IgD-negative memory B cell (primary cell): ENCODE measurements around the gene FBXO11. TPM values are rescaled to one million over a fixed set of nuclear protein-coding genes. Genes with fewer than 3 reads are reported as not detected.

Experiments
- H3K27ac Mint-ChIP-seq, 3 donors: one replicate each; pipeline ENCODE4 v1.8.0; 2020 to 2022; ENCODE audit warnings: mild to moderate bottlenecking in 3 of 3, mixed read lengths in 3 of 3, moderate library complexity in 1 of 3
- H3K27me3 Mint-ChIP-seq: one replicate; pipeline ENCODE4 v1.8.0; 2021; ENCODE audit warnings: mixed read lengths
- H3K36me3 Mint-ChIP-seq: one replicate; pipeline ENCODE4 v1.8.0; 2020; ENCODE audit warnings: mild to moderate bottlenecking, mixed read lengths
- H3K4me1 Mint-ChIP-seq, 3 donors: one replicate each; pipeline ENCODE4 v1.8.0; 2020 to 2022; ENCODE audit warnings: mixed read lengths in 3 of 3, mild to moderate bottlenecking in 1 of 3
- H3K4me3 Mint-ChIP-seq, 4 donors: one replicate each; pipeline ENCODE4 v1.8.0; 2020 to 2022; ENCODE audit warnings: mild to moderate bottlenecking in 4 of 4, mixed read lengths in 4 of 4, moderate library complexity in 3 of 4
- H3K9me3 Mint-ChIP-seq, 3 donors: one replicate each; pipeline ENCODE4 v1.8.0; 2020 to 2021; ENCODE audit warnings: mixed read lengths in 3 of 3, mild to moderate bottlenecking in 1 of 3
- polyA plus RNA-seq: library from polyadenylated mRNA; unstranded; fragments of 300-500 nt; fragmentation: Illumina TruSeq; gene quantifications from one replicate; pipeline ENCODE4 v1.2.3, GENCODE V29; 2021

The FBXO11 gene
- polyA plus RNA-seq, 1 donor from 2014 or later: 10.2 TPM

- Mint-ChIP-seq H3K4me3 (no peak overlapping the region), H3K4me1 (peaks cover 2 to 4% (median 2%) of the 10 kb centered on the region in 3 donors), H3K27ac (peak overlapping the region in 1 of 3 donors; percentile 12), H3K36me3 (peaks cover 26% of the 10 kb centered on the region), H3K9me3 (peaks cover 0 to 11% (median 3%) of the 10 kb centered on the region in 3 donors), H3K27me3 (no peaks in the 10 kb centered on the region)
Observed at GRCh38 chr2:47801118-47801517, 105.2 kb downstream of the FBXO11 start.

DNA sequence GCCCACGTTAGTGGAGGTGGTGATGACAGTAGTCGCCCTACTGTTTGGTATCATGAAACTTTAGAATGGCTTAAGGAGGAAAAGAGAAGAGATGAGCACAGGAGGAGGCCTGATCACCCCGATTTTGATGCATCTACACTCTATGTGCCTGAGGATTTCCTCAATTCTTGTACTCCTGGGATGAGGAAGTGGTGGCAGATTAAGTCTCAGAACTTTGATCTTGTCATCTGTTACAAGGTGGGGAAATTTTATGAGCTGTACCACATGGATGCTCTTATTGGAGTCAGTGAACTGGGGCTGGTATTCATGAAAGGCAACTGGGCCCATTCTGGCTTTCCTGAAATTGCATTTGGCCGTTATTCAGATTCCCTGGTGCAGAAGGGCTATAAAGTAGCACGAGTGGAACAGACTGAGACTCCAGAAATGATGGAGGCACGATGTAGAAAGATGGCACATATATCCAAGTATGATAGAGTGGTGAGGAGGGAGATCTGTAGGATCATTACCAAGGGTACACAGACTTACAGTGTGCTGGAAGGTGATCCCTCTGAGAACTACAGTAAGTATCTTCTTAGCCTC is 107.2 kb downstream of the FBXO11 start:
- no peak overlapping the region for H3K27ac Mint-ChIP-seq

GRCh38 chr2:47798631-47799030 is 107.7 kb downstream of the FBXO11 start:
- peak overlapping the region in 2 of 3 donors; percentile 3 to 49 for H3K27ac Mint-ChIP-seq

More for the DNA sequence above, 107.2 kb downstream of the FBXO11 start:
- Mint-ChIP-seq H3K36me3 (peaks cover 21% of the 10 kb centered on the region), H3K4me3 (no peak overlapping the region), H3K27me3 (no peaks in the 10 kb centered on the region), H3K9me3 (peaks cover 0 to 11% (median 3%) of the 10 kb centered on the region in 3 donors), H3K4me1 (peaks cover 2 to 4% (median 2%) of the 10 kb centered on the region in 3 donors)

GRCh38 chr2:47796090-47796697 is 110.1 kb downstream of the FBXO11 start:
- H3K36me3 Mint-ChIP-seq: peaks cover 10% of the 10 kb centered on the region
- H3K27me3 Mint-ChIP-seq: no peaks in the 10 kb centered on the region
- no peak overlapping the region for H3K4me3 Mint-ChIP-seq
- H3K4me1 Mint-ChIP-seq: peaks cover 0 to 2% (median 2%) of the 10 kb centered on the region in 3 donors
- H3K9me3 Mint-ChIP-seq: no peaks in the 10 kb centered on the region
- peak overlapping the region in 1 of 3 donors; percentile 20 for H3K27ac Mint-ChIP-seq

More at GRCh38 chr2:47798631-47799030, 107.7 kb downstream of the FBXO11 start:
- Mint-ChIP-seq H3K27me3 (no peaks in the 10 kb centered on the region), H3K36me3 (peaks cover 18% of the 10 kb centered on the region), H3K9me3 (peaks cover 0 to 7% (median 3%) of the 10 kb centered on the region in 3 donors), H3K4me1 (peaks cover 2 to 4% (median 2%) of the 10 kb centered on the region in 3 donors), H3K4me3 (peak overlapping the region in 1 of 4 donors; percentile 1)

DNA sequence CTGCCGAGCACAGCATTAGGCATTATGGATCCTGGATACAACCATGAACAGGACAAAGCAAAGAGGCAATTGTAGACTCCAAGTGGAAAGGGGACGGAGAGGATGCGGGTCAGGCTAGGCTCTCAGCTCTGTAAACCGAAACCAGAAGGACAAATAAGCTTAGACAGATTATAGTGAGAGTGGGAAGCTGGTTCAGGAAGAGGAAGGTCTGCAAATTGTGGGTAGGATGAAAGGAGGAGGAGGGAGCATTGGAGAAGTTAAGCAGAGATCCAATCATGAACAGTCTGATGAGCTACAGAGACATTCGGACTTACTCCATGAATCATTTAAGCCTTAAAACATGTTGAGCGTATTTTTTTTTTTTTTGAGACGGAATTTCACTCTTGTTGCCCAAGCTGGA is 120.3 kb downstream of the FBXO11 start:
- Mint-ChIP-seq H3K9me3 (no peaks in the 10 kb centered on the region), H3K36me3 (no peaks in the 10 kb centered on the region), H3K27me3 (no peaks in the 10 kb centered on the region), H3K4me3 (peak overlapping the region in 3 of 4 donors; percentile 36 to 96 (median 92)), H3K27ac (peak overlapping the region; percentile 43 to 80 (median 49)), H3K4me1 (peaks cover 8 to 17% (median 16%) of the 10 kb centered on the region in 3 donors)

- no peaks in the 10 kb centered on the region for H3K27me3 Mint-ChIP-seq
- no peaks in the 10 kb centered on the region for H3K9me3 Mint-ChIP-seq
- no peaks in the 10 kb centered on the region for H3K36me3 Mint-ChIP-seq
- peak overlapping the region; percentile 87 to 97 (median 94) for H3K4me3 Mint-ChIP-seq
- peaks cover 8 to 17% (median 16%) of the 10 kb centered on the region in 3 donors for H3K4me1 Mint-ChIP-seq
- H3K27ac Mint-ChIP-seq: peak overlapping the region; percentile 13 to 89 (median 83)
Observed at GRCh38 chr2:47784352-47784851, 121.9 kb downstream of the FBXO11 start.

GRCh38 chr2:47783486-47784351 is 122.6 kb downstream of the FBXO11 start:
- H3K4me3 Mint-ChIP-seq: peak overlapping the region; percentile 87 to 97 (median 94)
- H3K9me3 Mint-ChIP-seq: no peaks in the 10 kb centered on the region
- H3K4me1 Mint-ChIP-seq: peaks cover 8 to 17% (median 16%) of the 10 kb centered on the region in 3 donors
- H3K27ac Mint-ChIP-seq: peak overlapping the region; percentile 77 to 94 (median 83)
- no peaks in the 10 kb centered on the region for H3K27me3 Mint-ChIP-seq
- H3K36me3 Mint-ChIP-seq: no peaks in the 10 kb centered on the region

GRCh38 chr2:47782671-47783485 is 123.4 kb downstream of the FBXO11 start, which contains the start of gene MSH6:
MSH6 (plus strand) TSS chr2:47783145; CDS start chr2:47783234, 89 bp downstream.
- peaks cover 8 to 17% (median 16%) of the 10 kb centered on the region in 3 donors for H3K4me1 Mint-ChIP-seq
- peak within 1 kb of the TSS; percentile 77 to 94 (median 83) for H3K27ac Mint-ChIP-seq
- H3K27me3 Mint-ChIP-seq: no peaks in the 10 kb centered on the region
- H3K36me3 Mint-ChIP-seq: no peaks in the 10 kb centered on the region
- peak within 1 kb of the TSS; percentile 87 to 97 (median 94) for H3K4me3 Mint-ChIP-seq
- no peaks in the 10 kb centered on the region for H3K9me3 Mint-ChIP-seq

- peaks cover 8 to 17% (median 14%) of the 10 kb centered on the region in 3 donors for H3K4me1 Mint-ChIP-seq
- no peaks in the 10 kb centered on the region for H3K9me3 Mint-ChIP-seq
- no peaks in the 10 kb centered on the region for H3K27me3 Mint-ChIP-seq
- no peaks in the 10 kb centered on the region for H3K36me3 Mint-ChIP-seq
- H3K27ac Mint-ChIP-seq: peak overlapping the region; percentile 39 to 83 (median 67)
- peak overlapping the region; percentile 85 to 93 (median 92) for H3K4me3 Mint-ChIP-seq
Observed at GRCh38 chr2:47782381-47782670, 124.0 kb downstream of the FBXO11 start.

GRCh38 chr2:47779426-47779790 is 126.9 kb downstream of the FBXO11 start:
- Mint-ChIP-seq H3K4me1 (peaks cover 0 to 5% (median 1%) of the 10 kb centered on the region in 3 donors), H3K27me3 (no peaks in the 10 kb centered on the region), H3K27ac (peak overlapping the region in 1 of 3 donors; percentile 35), H3K36me3 (no peaks in the 10 kb centered on the region), H3K4me3 (peak overlapping the region in 1 of 4 donors; percentile 78), H3K9me3 (no peaks in the 10 kb centered on the region)

DNA sequence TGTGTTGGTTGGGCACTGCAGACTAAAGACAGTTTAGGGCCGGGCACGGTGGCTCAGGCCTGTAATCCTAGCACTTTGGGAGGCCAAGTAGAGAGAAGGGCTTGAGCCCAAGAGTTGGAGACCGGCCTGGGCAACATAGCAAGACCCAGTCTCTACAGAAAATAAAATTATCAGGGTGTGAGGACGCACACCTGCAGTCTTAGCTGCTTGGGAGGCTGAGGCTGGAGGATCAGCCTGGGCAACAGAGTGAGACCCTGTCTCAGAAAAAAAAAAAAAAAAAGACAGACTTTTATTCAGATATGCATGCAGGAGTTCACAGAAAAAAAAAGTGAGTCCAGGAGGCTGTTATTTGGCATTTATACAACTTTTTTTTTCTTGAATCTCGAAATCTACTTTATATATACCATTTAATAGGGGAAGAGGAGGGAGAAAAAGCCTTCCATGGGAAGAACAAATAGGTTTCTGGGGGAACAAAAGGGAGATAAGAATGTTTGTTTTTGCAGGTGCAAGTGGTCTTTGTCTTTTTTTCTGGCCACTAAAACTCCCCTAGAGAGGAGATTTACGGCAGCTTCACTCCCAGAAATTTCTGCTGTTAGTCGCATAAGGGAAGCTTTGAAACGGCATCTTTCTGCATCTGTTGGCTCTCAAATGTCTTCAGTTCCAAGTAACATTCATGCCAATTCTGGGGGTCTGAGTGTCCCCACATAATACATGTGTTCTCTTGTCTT is 127.4 kb downstream of the FBXO11 start:
- Mint-ChIP-seq H3K4me3 (peak overlapping the region in 1 of 4 donors; percentile 78), H3K27me3 (no peaks in the 10 kb centered on the region), H3K27ac (peak overlapping the region in 1 of 3 donors; percentile 35), H3K36me3 (no peaks in the 10 kb centered on the region), H3K4me1 (peaks cover 0 to 1% (median 1%) of the 10 kb centered on the region in 3 donors), H3K9me3 (no peaks in the 10 kb centered on the region)

DNA sequence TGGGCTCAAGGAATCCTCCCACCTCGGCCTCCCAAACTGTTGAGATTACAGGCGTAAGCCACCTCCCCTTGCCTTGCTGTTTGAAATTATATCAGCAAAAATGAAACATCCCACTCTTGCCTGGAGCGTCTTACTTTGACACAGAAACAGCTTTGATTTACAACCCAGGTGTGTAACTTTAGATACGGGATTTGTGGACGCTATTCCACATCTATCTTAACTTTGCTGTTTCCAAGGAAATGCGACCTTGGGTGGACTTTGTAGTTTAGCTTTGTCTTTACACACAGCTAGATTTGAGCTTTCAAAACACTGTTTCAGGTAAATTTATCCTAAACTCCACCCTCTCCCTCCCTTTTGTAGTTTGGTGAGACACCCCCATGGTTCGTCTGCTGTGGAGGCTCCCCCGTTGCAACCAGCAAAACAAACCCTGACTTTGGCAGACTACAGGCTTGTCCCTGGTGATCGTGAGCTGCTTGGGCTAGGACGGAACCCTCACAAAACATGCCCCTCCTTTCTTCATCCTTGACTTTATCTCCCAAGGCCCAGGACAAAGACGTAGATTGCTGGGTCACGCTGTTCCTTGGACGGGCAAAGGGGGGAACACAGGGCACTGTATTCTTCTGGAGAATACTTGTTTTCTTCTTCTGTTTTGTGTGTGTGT is 128.9 kb downstream of the FBXO11 start:
- Mint-ChIP-seq H3K4me3 (no peak overlapping the region), H3K4me1 (peaks cover 0 to 1% (median 0%) of the 10 kb centered on the region in 3 donors), H3K27me3 (peaks cover 1% of the 10 kb centered on the region), H3K9me3 (no peaks in the 10 kb centered on the region), H3K27ac (no peak overlapping the region), H3K36me3 (no peaks in the 10 kb centered on the region)

GRCh38 chr2:47774567-47774966 is 131.7 kb downstream of the FBXO11 start:
- H3K27ac Mint-ChIP-seq: no peak overlapping the region
- peaks cover 2% of the 10 kb centered on the region for H3K36me3 Mint-ChIP-seq
- H3K9me3 Mint-ChIP-seq: no peaks in the 10 kb centered on the region
- peaks cover 0 to 1% (median 0%) of the 10 kb centered on the region in 3 donors for H3K4me1 Mint-ChIP-seq
- no peak overlapping the region for H3K4me3 Mint-ChIP-seq
- peaks cover 1% of the 10 kb centered on the region for H3K27me3 Mint-ChIP-seq
